ENCODE measurements around the gene TAGLN2.
A peak's percentile ranks its signal among the peaks of the same experiment; 100 is the strongest.

Gene TAGLN2

GRCh38 chr1:159935305-159935704, 10.0 kb upstream of the TAGLN2 start:
- no peak for DNase-seq

GRCh38 chr1:159934136-159935039, 9.1 kb upstream of the TAGLN2 start:
- DNase-seq: no peak

GRCh38 chr1:159933347-159933746, 8.0 kb upstream of the TAGLN2 start:
- no peak for DNase-seq

GRCh38 chr1:159932296-159933285, 7.3 kb upstream of the TAGLN2 start:
- DNase-seq: no peak

- no peak for DNase-seq
Observed at GRCh38 chr1:159931795-159932173, 6.5 kb upstream of the TAGLN2 start.

GRCh38 chr1:159931101-159931794, 5.9 kb upstream of the TAGLN2 start:
- no peak for DNase-seq

- DNase-seq: no peak
Observed at GRCh38 chr1:159930634-159931033, 5.3 kb upstream of the TAGLN2 start.

- no peak for DNase-seq
Observed at GRCh38 chr1:159930216-159930615, 4.9 kb upstream of the TAGLN2 start.

- no peak for DNase-seq
Observed at GRCh38 chr1:159929155-159930051, 4.1 kb upstream of the TAGLN2 start.

- no peak for DNase-seq
Observed at GRCh38 chr1:159928491-159929050, 3.3 kb upstream of the TAGLN2 start.

- no peak for DNase-seq
Observed at GRCh38 chr1:159927849-159928431, 2.6 kb upstream of the TAGLN2 start.

GRCh38 chr1:159927211-159927848, 2.0 kb upstream of the TAGLN2 start:
- DNase-seq: no peak

GRCh38 chr1:159925719-159926078, 392 bp upstream of the TAGLN2 start:
- DNase-seq: no peak

GRCh38 chr1:159924025-159924790, 1.1 kb downstream of the TAGLN2 start:
- DNase-seq: peak; percentile 72

- peak; percentile 89 for DNase-seq
Observed at GRCh38 chr1:159923203-159924024, 1.9 kb downstream of the TAGLN2 start.

- DNase-seq: no peak
Observed at GRCh38 chr1:159922511-159923202, 2.6 kb downstream of the TAGLN2 start.

- no peak for DNase-seq
Observed at GRCh38 chr1:159921700-159922504, 3.4 kb downstream of the TAGLN2 start.
